ENCODE results near the gene S100A6.
"Not testable (repeated sequence)": the region's sequence is repeated elsewhere in the genome, so short reads cannot be mapped to it uniquely, and the experiment has no call there.

Gene S100A6

GRCh38 chr1:153535242-153536011, at the start of gene S100A6:
S100A6 (minus strand) TSS chr1:153535991; CDS start chr1:153535339, 652 bp downstream.
- DNase-seq (ENCODE audit: low spot score) = peak; percentile 75

GRCh38 chr1:153585006-153585405, 49.2 kb upstream of the S100A6 start:
- DNase-seq (ENCODE audit: low spot score) = no peak

- DNase-seq (ENCODE audit: low spot score) = no peak
Observed at GRCh38 chr1:153583976-153584375, 48.2 kb upstream of the S100A6 start.

GRCh38 chr1:153583514-153583913, 47.7 kb upstream of the S100A6 start:
- DNase-seq (ENCODE audit: low spot score) = not testable (repeated sequence)

DNA sequence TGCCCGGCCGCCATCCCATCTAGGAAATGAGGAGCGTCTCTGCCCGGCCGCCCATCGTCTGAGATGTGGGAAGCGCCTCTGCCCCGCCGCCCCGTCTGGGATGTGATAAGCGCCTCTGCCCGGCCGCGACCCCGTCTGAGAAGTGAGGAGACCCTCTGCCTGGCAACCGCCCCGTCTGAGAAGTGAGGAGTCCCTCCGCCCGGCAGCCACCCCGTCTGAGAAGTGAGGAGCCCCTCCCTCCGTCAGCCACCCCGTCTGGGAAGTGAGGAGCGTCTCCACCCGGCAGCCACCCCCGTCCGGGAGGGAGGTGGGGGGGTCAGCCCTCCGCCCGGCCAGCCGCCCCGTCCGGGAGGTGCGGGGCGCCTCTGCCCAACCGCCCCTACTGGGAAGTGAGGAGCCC, 47.0 kb upstream of the S100A6 start:
- DNase-seq (ENCODE audit: low spot score) = not testable (repeated sequence)

GRCh38 chr1:153578936-153579335, 43.1 kb upstream of the S100A6 start:
- DNase-seq (ENCODE audit: low spot score) = no peak

DNA sequence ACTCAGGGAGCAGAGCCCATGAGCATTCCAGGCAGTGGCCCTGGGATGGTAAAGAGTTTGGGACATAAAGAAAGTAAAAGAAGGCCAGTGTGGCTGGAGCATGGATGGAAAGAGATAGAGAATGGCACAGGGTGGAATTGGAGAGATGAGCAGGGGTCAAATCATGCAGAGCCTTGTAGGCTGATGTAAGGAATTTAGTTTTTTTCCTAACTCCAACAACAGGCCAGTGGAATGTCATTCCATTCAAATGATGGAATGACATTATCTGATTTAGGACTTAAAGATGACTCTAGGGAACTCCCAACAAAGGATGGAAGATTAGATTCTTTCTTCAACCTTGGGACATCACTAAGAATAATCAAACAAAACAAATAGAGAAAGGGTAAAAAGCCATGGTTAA, 42.7 kb upstream of the S100A6 start:
- DNase-seq (ENCODE audit: low spot score) = no peak

DNA sequence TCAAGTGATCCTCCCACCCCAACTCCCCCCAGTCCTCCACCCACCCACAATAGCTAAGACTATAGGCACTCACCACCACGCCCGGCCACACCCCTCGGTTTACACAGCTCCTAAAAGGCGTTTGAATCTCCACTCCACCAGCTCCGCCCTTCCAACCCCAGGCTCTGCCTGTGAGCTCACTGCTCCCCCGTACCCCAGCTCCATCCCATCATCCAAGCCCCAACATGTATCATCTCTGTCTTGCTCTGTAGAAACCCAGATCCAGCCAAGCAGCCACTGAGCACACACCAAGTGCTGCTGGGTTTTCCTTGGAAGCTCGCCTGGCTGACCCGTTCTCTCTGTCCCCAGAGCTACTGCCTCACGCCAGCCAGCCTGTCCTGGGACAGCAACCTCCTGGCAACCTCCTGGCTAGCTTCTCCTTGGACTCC, 41.8 kb upstream of the S100A6 start:
- no peak for DNase-seq (ENCODE audit: low spot score)

DNA sequence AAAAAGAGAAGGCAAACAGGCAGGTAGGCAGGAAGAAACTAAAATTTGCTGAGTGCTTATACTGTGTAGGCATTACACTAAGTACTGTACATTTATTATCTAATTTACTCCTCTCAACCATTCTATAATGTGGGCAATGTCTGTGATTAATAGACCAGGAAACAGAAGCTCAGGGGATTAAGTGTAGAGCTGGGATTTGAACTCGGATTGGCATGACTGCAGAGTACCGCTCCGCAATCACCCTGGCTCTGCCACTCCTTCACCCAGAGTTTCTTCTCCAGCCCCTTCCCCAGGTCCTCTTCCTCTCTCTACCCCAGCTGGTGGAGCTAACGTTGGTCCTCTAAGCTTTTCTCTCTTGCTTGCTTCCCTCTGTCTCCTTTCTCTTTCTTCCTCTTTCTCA, 41.3 kb upstream of the S100A6 start:
- no peak for DNase-seq (ENCODE audit: low spot score)

GRCh38 chr1:153575497-153575896, 39.7 kb upstream of the S100A6 start:
- not testable (repeated sequence) for DNase-seq (ENCODE audit: low spot score)

- not testable (repeated sequence) for DNase-seq (ENCODE audit: low spot score)
Observed at GRCh38 chr1:153575081-153575491, 39.3 kb upstream of the S100A6 start.

GRCh38 chr1:153573351-153573750, 37.6 kb upstream of the S100A6 start:
- no peak for DNase-seq (ENCODE audit: low spot score)

- DNase-seq (ENCODE audit: low spot score) = peak; percentile 50
Observed at GRCh38 chr1:153572569-153573015, 36.8 kb upstream of the S100A6 start.

DNA sequence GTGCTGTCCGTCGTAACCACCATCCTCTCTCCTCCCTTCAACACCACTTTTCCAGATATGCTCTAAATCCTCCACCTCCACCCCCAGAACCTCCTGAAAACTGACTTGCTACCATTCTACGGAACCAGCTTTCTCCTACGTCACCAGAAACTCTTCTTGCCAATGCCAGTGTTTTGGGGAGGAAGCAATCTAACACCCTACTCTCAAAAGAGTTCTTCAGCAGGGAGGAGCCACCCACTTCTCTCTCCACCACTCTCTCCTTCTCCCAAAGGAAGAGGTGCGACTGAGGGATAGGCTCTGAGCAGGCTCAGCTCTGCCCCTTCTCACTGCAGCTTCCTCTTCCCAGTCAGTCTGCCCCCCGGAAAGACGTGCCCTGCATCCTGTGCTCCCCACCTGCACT, 35.9 kb upstream of the S100A6 start:
- no peak for DNase-seq (ENCODE audit: low spot score)

DNA sequence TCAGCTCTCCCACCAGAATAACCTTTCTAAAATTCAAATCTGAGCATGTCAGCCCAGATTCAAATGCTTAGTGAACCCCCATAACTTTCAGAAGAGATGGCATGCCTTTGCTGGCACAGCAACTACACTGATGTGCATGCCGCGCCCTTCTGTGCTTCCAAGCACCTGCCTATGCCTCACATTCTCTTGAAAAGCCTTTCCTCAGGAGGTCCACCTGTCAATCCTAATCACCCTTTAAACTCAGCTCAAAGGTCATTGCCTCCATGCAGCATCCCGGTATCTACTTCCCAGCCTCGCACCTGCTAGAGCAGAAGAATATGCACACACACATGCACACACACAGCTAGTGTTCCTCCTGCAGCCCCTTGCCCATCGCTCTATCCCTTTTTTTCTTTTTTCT, 35.1 kb upstream of the S100A6 start:
- no peak for DNase-seq (ENCODE audit: low spot score)

- DNase-seq (ENCODE audit: low spot score) = no peak
Observed at GRCh38 chr1:153569465-153569864, 33.7 kb upstream of the S100A6 start.

DNA sequence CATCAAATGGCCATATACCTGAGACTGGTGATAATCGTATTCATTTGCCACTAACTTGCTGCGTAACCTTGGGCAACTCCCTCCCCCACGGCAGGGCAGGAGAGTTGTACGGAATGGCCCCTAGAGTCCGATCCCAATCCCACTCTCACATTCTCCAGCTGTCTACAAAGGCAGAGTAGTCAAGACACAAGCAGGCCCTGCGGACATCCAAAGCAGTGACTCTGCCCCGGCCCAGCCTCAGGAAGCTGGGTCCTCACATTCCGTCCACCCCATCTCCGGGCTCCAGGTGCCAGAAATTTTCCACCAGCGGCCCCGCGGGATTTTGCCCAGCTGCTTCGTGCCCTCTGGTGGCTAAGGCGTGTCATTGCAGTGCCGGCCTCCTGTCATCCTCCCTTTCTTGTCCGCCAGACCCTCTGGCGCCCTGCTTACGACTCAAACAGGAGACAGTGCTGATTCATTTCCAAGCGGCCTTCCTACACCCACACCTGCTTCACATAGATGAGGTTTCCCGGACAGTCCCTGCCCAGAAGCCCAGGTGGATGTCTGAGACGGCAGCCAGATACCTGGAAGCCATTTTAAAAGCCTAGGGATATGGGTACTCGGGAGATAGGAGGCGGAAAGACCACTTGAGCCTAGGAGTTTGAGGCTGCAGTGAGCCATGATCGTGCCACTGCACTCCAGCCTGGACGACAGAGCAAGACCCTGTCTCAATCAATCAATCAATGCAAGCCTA, 32.7 kb upstream of the S100A6 start:
- peak; percentile 89 for DNase-seq (ENCODE audit: low spot score)

GRCh38 chr1:153567621-153568366, 32.0 kb upstream of the S100A6 start:
- no peak for DNase-seq (ENCODE audit: low spot score)

GRCh38 chr1:153566414-153567371, 30.9 kb upstream of the S100A6 start:
- peak; percentile 93 for DNase-seq (ENCODE audit: low spot score)

- peak; percentile 73 for DNase-seq (ENCODE audit: low spot score)
Observed at GRCh38 chr1:153565529-153566374, 30.0 kb upstream of the S100A6 start, which contains the start of gene S100A2. S100A2 (minus strand) TSS chr1:153565844; CDS start chr1:153563877, 1,967 bp downstream.
